ENCODE measurements around the gene LAMC1.

LAMC1 gene

DNA sequence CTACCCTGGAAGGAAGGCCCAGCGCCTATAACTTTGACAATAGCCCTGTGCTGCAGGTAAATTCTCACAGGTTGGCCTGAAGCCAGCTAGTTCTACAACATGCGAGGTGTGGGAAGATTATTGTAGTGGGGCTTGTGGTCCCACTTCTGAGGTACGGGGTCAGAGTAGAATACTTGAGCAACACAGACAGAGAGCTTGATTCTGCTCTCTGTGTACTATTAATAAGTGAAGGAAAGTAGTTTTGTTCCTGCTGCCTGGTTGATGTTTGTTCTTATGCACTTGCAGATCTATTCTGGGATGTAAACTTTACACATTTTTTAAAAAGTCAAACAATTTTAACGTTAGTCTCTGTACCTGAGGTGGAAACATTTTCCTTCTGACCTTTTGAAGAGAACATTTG, 80.4 kb downstream of the LAMC1 start:
- Histone ChIP-seq H2BK12ac (ENCODE audit: low read length) (no peak overlapping the region), H3K4me3 (ENCODE audit: low read length in 2 of 2) (no peak overlapping the region), H3K4ac (ENCODE audit: low read length) (no peak overlapping the region), H4K8ac (ENCODE audit: low read depth, low read length) (no peak overlapping the region), H2AK5ac (ENCODE audit: low read depth, low read length) (no peak overlapping the region), H2BK5ac (ENCODE audit: low read length) (no peak overlapping the region), H2BK120ac (ENCODE audit: low read depth, low read length) (no peak overlapping the region), H3K79me1 (ENCODE audit: low read depth, low read length) (no peaks in the 10 kb centered on the region), H3K23ac (ENCODE audit: low read depth, low read length, poor library complexity) (no peak overlapping the region), H4K91ac (ENCODE audit: low read depth, low read length, poor library complexity) (no peak overlapping the region), H3K9me3 (replicated peaks in 1 of 2; ENCODE audit: control insufficient read depth in 2 of 2, insufficient read depth in 1 of 2, low read depth in 1 of 2, low read length in 2 of 2) (no peaks in the 10 kb centered on the region), H2BK15ac (ENCODE audit: low read length) (no peak overlapping the region), H3K4me1 (ENCODE audit: control insufficient read depth in 2 of 2, insufficient read depth in 1 of 2, low read depth in 1 of 2, low read length in 2 of 2) (peaks cover 0 to 14% of the 10 kb centered on the region in 2 donors), H3K9ac (ENCODE audit: low read depth, low read length, poor library complexity) (no peak overlapping the region), H3K36me3 (replicated peaks in 1 of 2; ENCODE audit: control insufficient read depth in 2 of 2, insufficient read depth in 2 of 2, low read length in 2 of 2) (peaks cover 5 to 72% of the 10 kb centered on the region in 2 donors), H3K18ac (ENCODE audit: low read length) (peak overlapping the region; percentile 45), H3K14ac (ENCODE audit: low read length) (no peak overlapping the region), H2AFZ (ENCODE audit: low read length) (no peak overlapping the region), H3K4me2 (ENCODE audit: insufficient read depth, low read length, poor library complexity, severe bottlenecking) (no peak overlapping the region), H3K27ac (replicated peaks; ENCODE audit: low read length) (no peak overlapping the region), H3K27me3 (ENCODE audit: control insufficient read depth in 3 of 3, insufficient read depth in 3 of 3, low read depth in 1 of 3, low read length in 3 of 3) (no peaks in the 10 kb centered on the region)
- no CpG with 5 or more reads among the region's 4 CpGs for WGBS, 2 donors (ENCODE audit: extremely low coverage in 2 of 2, insufficient read length in 2 of 2, insufficient replicate concordance in 1 of 2)
- no peak for DNase-seq (ENCODE audit: low spot score)

DNA sequence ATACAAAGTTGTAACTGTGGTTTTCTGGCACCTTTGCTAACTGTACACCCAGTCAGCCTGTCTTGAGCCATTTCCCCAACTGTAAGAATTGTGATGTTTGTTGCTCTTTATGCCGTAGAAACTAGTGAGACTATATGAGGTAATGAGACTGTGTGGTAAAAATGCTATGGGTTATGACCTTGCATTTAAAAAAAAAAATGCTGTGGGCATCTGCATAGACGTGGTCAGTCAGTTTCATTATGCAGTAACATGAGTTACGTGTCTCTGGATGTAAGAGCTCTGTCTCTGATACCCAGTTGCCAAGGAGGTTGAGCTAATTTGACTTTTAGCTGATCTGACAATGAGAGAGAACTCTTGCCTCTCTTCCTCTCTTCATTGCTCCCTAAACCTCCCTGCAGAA, 82.2 kb downstream of the LAMC1 start:
- H2BK15ac ChIP-seq (ENCODE audit: low read length) = no peak overlapping the region
- H4K8ac ChIP-seq (ENCODE audit: low read depth, low read length) = no peak overlapping the region
- H2BK120ac ChIP-seq (ENCODE audit: low read depth, low read length) = no peak overlapping the region
- H3K4me3 ChIP-seq (ENCODE audit: low read length in 2 of 2) = no peak overlapping the region
- WGBS, 2 donors (ENCODE audit: extremely low coverage in 2 of 2, insufficient read length in 2 of 2, insufficient replicate concordance in 1 of 2) = no CpG with 5 or more reads among the region's 3 CpGs
- peaks cover 2 to 10% of the 10 kb centered on the region in 2 donors for H3K4me1 ChIP-seq (ENCODE audit: control insufficient read depth in 2 of 2, insufficient read depth in 1 of 2, low read depth in 1 of 2, low read length in 2 of 2)
- no peaks in the 10 kb centered on the region for H3K27me3 ChIP-seq (ENCODE audit: control insufficient read depth in 3 of 3, insufficient read depth in 3 of 3, low read depth in 1 of 3, low read length in 3 of 3)
- H2BK5ac ChIP-seq (ENCODE audit: low read length) = no peak overlapping the region
- no peaks in the 10 kb centered on the region for H3K9me3 ChIP-seq (replicated peaks in 1 of 2; ENCODE audit: control insufficient read depth in 2 of 2, insufficient read depth in 1 of 2, low read depth in 1 of 2, low read length in 2 of 2)
- H3K27ac ChIP-seq (replicated peaks; ENCODE audit: low read length) = no peak overlapping the region
- H3K4ac ChIP-seq (ENCODE audit: low read length) = no peak overlapping the region
- H2AK5ac ChIP-seq (ENCODE audit: low read depth, low read length) = no peak overlapping the region
- no peak for DNase-seq (ENCODE audit: low spot score)
- no peak overlapping the region for H4K91ac ChIP-seq (ENCODE audit: low read depth, low read length, poor library complexity)
- H3K14ac ChIP-seq (ENCODE audit: low read length) = no peak overlapping the region
- no peak overlapping the region for H2BK12ac ChIP-seq (ENCODE audit: low read length)
- no peaks in the 10 kb centered on the region for H3K79me1 ChIP-seq (ENCODE audit: low read depth, low read length)
- peaks cover 6 to 77% of the 10 kb centered on the region in 2 donors for H3K36me3 ChIP-seq (replicated peaks in 1 of 2; ENCODE audit: control insufficient read depth in 2 of 2, insufficient read depth in 2 of 2, low read length in 2 of 2)
- no peak overlapping the region for H3K9ac ChIP-seq (ENCODE audit: low read depth, low read length, poor library complexity)
- no peak overlapping the region for H3K4me2 ChIP-seq (ENCODE audit: insufficient read depth, low read length, poor library complexity, severe bottlenecking)
- no peak overlapping the region for H2AFZ ChIP-seq (ENCODE audit: low read length)
- no peak overlapping the region for H3K23ac ChIP-seq (ENCODE audit: low read depth, low read length, poor library complexity)
- no peak overlapping the region for H3K18ac ChIP-seq (ENCODE audit: low read length)

DNA sequence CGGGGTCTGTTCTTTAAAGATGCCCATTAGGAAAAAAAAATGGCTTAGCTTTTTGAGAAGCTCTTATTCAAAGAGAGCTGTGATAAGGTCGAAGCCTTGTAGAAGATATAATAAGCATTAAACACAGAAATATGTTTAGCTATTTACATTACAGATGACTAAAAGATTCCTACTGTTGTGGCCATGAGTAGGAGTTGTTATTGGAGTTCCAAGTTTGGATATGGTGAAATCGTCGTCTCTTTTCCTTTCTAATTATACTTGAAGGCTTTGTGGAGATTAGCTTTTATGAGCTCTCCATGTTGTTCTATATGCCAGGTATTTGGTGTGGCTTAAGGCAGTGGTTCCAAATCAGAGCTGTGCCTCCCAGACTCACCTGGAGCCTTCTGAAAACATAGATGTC, 82.9 kb downstream of the LAMC1 start:
- Histone ChIP-seq H3K4me3 (ENCODE audit: low read length in 2 of 2) (no peak overlapping the region), H2AK5ac (ENCODE audit: low read depth, low read length) (no peak overlapping the region), H3K27ac (replicated peaks; ENCODE audit: low read length) (no peak overlapping the region), H3K9ac (ENCODE audit: low read depth, low read length, poor library complexity) (no peak overlapping the region), H3K36me3 (replicated peaks in 1 of 2; ENCODE audit: control insufficient read depth in 2 of 2, insufficient read depth in 2 of 2, low read length in 2 of 2) (peaks cover 6 to 84% of the 10 kb centered on the region in 2 donors), H3K23ac (ENCODE audit: low read depth, low read length, poor library complexity) (no peak overlapping the region), H3K79me1 (ENCODE audit: low read depth, low read length) (no peaks in the 10 kb centered on the region), H3K9me3 (replicated peaks in 1 of 2; ENCODE audit: control insufficient read depth in 2 of 2, insufficient read depth in 1 of 2, low read depth in 1 of 2, low read length in 2 of 2) (no peaks in the 10 kb centered on the region), H2BK120ac (ENCODE audit: low read depth, low read length) (no peak overlapping the region), H2BK15ac (ENCODE audit: low read length) (no peak overlapping the region), H2BK12ac (ENCODE audit: low read length) (no peak overlapping the region), H2AFZ (ENCODE audit: low read length) (no peak overlapping the region), H3K4ac (ENCODE audit: low read length) (no peak overlapping the region), H3K4me2 (ENCODE audit: insufficient read depth, low read length, poor library complexity, severe bottlenecking) (no peak overlapping the region), H3K18ac (ENCODE audit: low read length) (no peak overlapping the region), H3K4me1 (ENCODE audit: control insufficient read depth in 2 of 2, insufficient read depth in 1 of 2, low read depth in 1 of 2, low read length in 2 of 2) (peaks cover 4 to 12% of the 10 kb centered on the region in 2 donors), H3K14ac (ENCODE audit: low read length) (no peak overlapping the region), H3K27me3 (ENCODE audit: control insufficient read depth in 3 of 3, insufficient read depth in 3 of 3, low read depth in 1 of 3, low read length in 3 of 3) (no peaks in the 10 kb centered on the region), H4K8ac (ENCODE audit: low read depth, low read length) (no peak overlapping the region), H2BK5ac (ENCODE audit: low read length) (no peak overlapping the region), H4K91ac (ENCODE audit: low read depth, low read length, poor library complexity) (no peak overlapping the region)
- WGBS, 2 donors (ENCODE audit: extremely low coverage in 2 of 2, insufficient read length in 2 of 2, insufficient replicate concordance in 1 of 2) = no CpG with 5 or more reads among the region's 4 CpGs
- DNase-seq (ENCODE audit: low spot score) = no peak

DNA sequence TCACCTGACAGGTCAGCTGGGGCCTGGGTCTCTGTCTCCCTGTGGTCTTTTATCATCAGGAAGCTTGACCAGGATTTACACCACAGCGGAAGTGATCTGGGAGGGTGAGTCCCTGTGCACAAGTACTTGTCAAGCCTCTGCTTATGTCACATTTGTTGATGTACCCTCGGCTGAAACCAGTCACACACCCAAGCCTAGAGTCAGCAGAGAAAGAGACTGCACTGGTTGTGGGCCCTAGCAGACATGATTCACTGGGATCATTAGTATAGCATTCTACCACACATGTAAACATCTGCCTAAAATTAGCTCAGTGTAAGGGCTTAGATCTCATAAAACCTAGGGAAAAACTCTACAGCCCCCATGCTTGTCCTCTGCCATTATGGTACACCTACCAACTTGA, 83.5 kb downstream of the LAMC1 start:
- H3K4me2 ChIP-seq (ENCODE audit: insufficient read depth, low read length, poor library complexity, severe bottlenecking) = no peak overlapping the region
- H2BK15ac ChIP-seq (ENCODE audit: low read length) = no peak overlapping the region
- H3K36me3 ChIP-seq (replicated peaks in 1 of 2; ENCODE audit: control insufficient read depth in 2 of 2, insufficient read depth in 2 of 2, low read length in 2 of 2) = peaks cover 6 to 89% of the 10 kb centered on the region in 2 donors
- H3K4me1 ChIP-seq (ENCODE audit: control insufficient read depth in 2 of 2, insufficient read depth in 1 of 2, low read depth in 1 of 2, low read length in 2 of 2) = peaks cover 4 to 10% of the 10 kb centered on the region in 2 donors
- no CpG with 5 or more reads among the region's 2 CpGs for WGBS, 2 donors (ENCODE audit: extremely low coverage in 2 of 2, insufficient read length in 2 of 2, insufficient replicate concordance in 1 of 2)
- no peak overlapping the region for H3K4ac ChIP-seq (ENCODE audit: low read length)
- no peak overlapping the region for H2BK5ac ChIP-seq (ENCODE audit: low read length)
- no peak overlapping the region for H2BK12ac ChIP-seq (ENCODE audit: low read length)
- no peak overlapping the region for H3K27ac ChIP-seq (replicated peaks; ENCODE audit: low read length)
- H3K27me3 ChIP-seq (ENCODE audit: control insufficient read depth in 3 of 3, insufficient read depth in 3 of 3, low read depth in 1 of 3, low read length in 3 of 3) = no peaks in the 10 kb centered on the region
- H3K79me1 ChIP-seq (ENCODE audit: low read depth, low read length) = no peaks in the 10 kb centered on the region
- no peak overlapping the region for H2AFZ ChIP-seq (ENCODE audit: low read length)
- H2AK5ac ChIP-seq (ENCODE audit: low read depth, low read length) = no peak overlapping the region
- no peak overlapping the region for H3K18ac ChIP-seq (ENCODE audit: low read length)
- no peak overlapping the region for H4K91ac ChIP-seq (ENCODE audit: low read depth, low read length, poor library complexity)
- no peak overlapping the region for H3K14ac ChIP-seq (ENCODE audit: low read length)
- H3K4me3 ChIP-seq (ENCODE audit: low read length in 2 of 2) = no peak overlapping the region
- DNase-seq (ENCODE audit: low spot score) = no peak
- H3K9me3 ChIP-seq (replicated peaks in 1 of 2; ENCODE audit: control insufficient read depth in 2 of 2, insufficient read depth in 1 of 2, low read depth in 1 of 2, low read length in 2 of 2) = no peaks in the 10 kb centered on the region
- no peak overlapping the region for H2BK120ac ChIP-seq (ENCODE audit: low read depth, low read length)
- H3K23ac ChIP-seq (ENCODE audit: low read depth, low read length, poor library complexity) = no peak overlapping the region
- H4K8ac ChIP-seq (ENCODE audit: low read depth, low read length) = no peak overlapping the region
- H3K9ac ChIP-seq (ENCODE audit: low read depth, low read length, poor library complexity) = no peak overlapping the region

Data from neuronal stem cell (in vitro differentiated cells).